NOMO-1 treated with DMSO at 0.1 percent for 48 hours (cell line): Measurements from ENCODE around the gene TSPAN33.

Experiments
- DNase-seq: peaks from one replicate; lab custom pipeline; 2025; ENCODE audit not compliant: unreplicated experiment; lab: John Stamatoyannopoulos, UW

Gene TSPAN33

GRCh38 chr7:129134356-129134987 is 10.0 kb upstream of the TSPAN33 start:
- DNase-seq, result no peak

- peak; percentile 66 for DNase-seq
Measured at GRCh38 chr7:129136887-129137642, 7.4 kb upstream of the TSPAN33 start.

- no peak for DNase-seq
Measured at GRCh38 chr7:129143724-129144094, 798 bp upstream of the TSPAN33 start.

GRCh38 chr7:129144834-129145668 is 544 bp downstream of the TSPAN33 start:
- no peak for DNase-seq

- no peak for DNase-seq
Measured at GRCh38 chr7:129146237-129146979, 1.9 kb downstream of the TSPAN33 start.

GRCh38 chr7:129147731-129148130 is 3.2 kb downstream of the TSPAN33 start:
- no peak for DNase-seq

- DNase-seq, result peak; percentile 15
Measured at GRCh38 chr7:129149511-129149910, 5.0 kb downstream of the TSPAN33 start.

- DNase-seq, result no peak
Measured at GRCh38 chr7:129150199-129150996, 5.9 kb downstream of the TSPAN33 start.

GRCh38 chr7:129157651-129158050 is 13.1 kb downstream of the TSPAN33 start:
- DNase-seq, result no peak

GRCh38 chr7:129159539-129159938 is 15.0 kb downstream of the TSPAN33 start:
- no peak for DNase-seq

GRCh38 chr7:129160161-129160905 is 15.8 kb downstream of the TSPAN33 start:
- DNase-seq, result no peak

GRCh38 chr7:129161524-129162225 is 17.2 kb downstream of the TSPAN33 start:
- no peak for DNase-seq

GRCh38 chr7:129162732-129163131 is 18.2 kb downstream of the TSPAN33 start:
- DNase-seq, result no peak

- peak; percentile 35 for DNase-seq
Measured at GRCh38 chr7:129163875-129164544, 19.5 kb downstream of the TSPAN33 start.

GRCh38 chr7:129166745-129167144 is 22.2 kb downstream of the TSPAN33 start:
- DNase-seq, result no peak

GRCh38 chr7:129167817-129168216 is 23.3 kb downstream of the TSPAN33 start:
- DNase-seq, result no peak

GRCh38 chr7:129168231-129169021 is 23.9 kb downstream of the TSPAN33 start:
- DNase-seq, result no peak
